Fibroblast of upper back skin (primary cell): Measurements from ENCODE around the gene ITGA5.
"Not testable (repeated sequence)": the region's sequence is repeated elsewhere in the genome, so short reads cannot be mapped to it uniquely, and the experiment has no call there.

ENCODE experiments used
- DNase-seq: peaks from one replicate; pipeline ENCODE4 v3.0.0-alpha.2; 2013

Gene ITGA5

GRCh38 chr12:54368709-54369596 is 50.1 kb downstream of the ITGA5 start:
- DNase-seq, result peak; percentile 88

- DNase-seq, result no peak
Measured at GRCh38 chr12:54368025-54368708, 50.9 kb downstream of the ITGA5 start.

- DNase-seq, result no peak
Measured at GRCh38 chr12:54364413-54364812, 54.7 kb downstream of the ITGA5 start, which contains the start of gene GPR84. Gene GPR84 (minus strand): TSS chr12:54364486. CDS start chr12:54363851, 635 bp downstream.

- DNase-seq, result no peak
Measured at GRCh38 chr12:54363618-54364017, 55.4 kb downstream of the ITGA5 start.

GRCh38 chr12:54363047-54363446 is 56.0 kb downstream of the ITGA5 start:
- no peak for DNase-seq

GRCh38 chr12:54360717-54361456 is 58.2 kb downstream of the ITGA5 start:
- DNase-seq, result peak; percentile 86

- DNase-seq, result no peak
Measured at GRCh38 chr12:54359762-54360351, 59.2 kb downstream of the ITGA5 start.

GRCh38 chr12:54358945-54359761 is 59.9 kb downstream of the ITGA5 start:
- peak; percentile 100 for DNase-seq

- DNase-seq, result peak; percentile 51
Measured at GRCh38 chr12:54358191-54358944, 60.7 kb downstream of the ITGA5 start.

GRCh38 chr12:54357506-54358190 is 61.4 kb downstream of the ITGA5 start:
- no peak for DNase-seq

- DNase-seq, result peak; percentile 70
Measured at GRCh38 chr12:54356951-54357356, 62.1 kb downstream of the ITGA5 start.

GRCh38 chr12:54356228-54356627 is 62.8 kb downstream of the ITGA5 start:
- no peak for DNase-seq

GRCh38 chr12:54355104-54355815 is 63.8 kb downstream of the ITGA5 start:
- DNase-seq, result no peak

GRCh38 chr12:54354271-54354670 is 64.8 kb downstream of the ITGA5 start:
- DNase-seq, result not testable (repeated sequence)

GRCh38 chr12:54352891-54353874 is 65.9 kb downstream of the ITGA5 start:
- DNase-seq, result peak; percentile 85

GRCh38 chr12:54352022-54352531 is 67.0 kb downstream of the ITGA5 start:
- peak; percentile 88 for DNase-seq

GRCh38 chr12:54351341-54351740 is 67.7 kb downstream of the ITGA5 start:
- no peak for DNase-seq

GRCh38 chr12:54350743-54351142 is 68.3 kb downstream of the ITGA5 start:
- DNase-seq, result no peak
